Measurements from ENCODE around the gene CDKAL1. TPM values are rescaled to one million over a fixed set of nuclear protein-coding genes. Genes with fewer than 3 reads are reported as not detected.

The CDKAL1 gene
- total and polyA plus RNA-seq, 10 of the 15 experiments (the other 5 are each of a cell fraction or from before 2014, with no cell fraction given): 10.7 to 26.9 (median 17.3) TPM

DNA sequence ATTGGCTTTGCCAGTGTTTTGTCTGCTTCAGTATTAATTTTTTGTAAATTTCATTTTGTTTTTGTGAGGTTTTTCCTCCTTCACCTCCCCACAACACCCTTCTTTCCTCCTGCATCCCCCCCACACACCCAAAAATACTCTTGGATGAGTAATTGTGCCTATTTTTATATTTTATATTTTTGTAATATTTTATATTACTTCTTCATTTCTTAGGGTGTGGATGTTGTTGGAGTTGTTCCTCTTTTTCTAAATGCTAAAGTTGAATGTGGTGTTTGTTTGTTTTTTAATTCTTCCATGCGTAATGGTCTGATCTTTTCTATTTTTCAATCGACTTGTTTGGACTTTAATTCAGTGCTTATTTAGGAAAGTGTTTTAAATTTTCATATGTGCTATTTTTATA lies 638.8 kb downstream of the CDKAL1 start:
- RAD21 ChIA-PET (ENCODE audit: unreplicated experiment): no interaction called here
- Histone ChIP-seq H3K36me3 (ENCODE audit: control insufficient read depth in 2 of 2, insufficient read depth in 2 of 2, low read length in 1 of 2) (no peaks in the 10 kb centered on the region), H3K27me3 (replicated peaks in 1 of 2; ENCODE audit: control insufficient read depth in 2 of 2, insufficient read depth in 2 of 2, low read length in 1 of 2) (no peaks in the 10 kb centered on the region), H3K4me3 (no peak overlapping the region), H3K4me2 (ENCODE audit: control insufficient read depth, insufficient read depth) (no peak overlapping the region), H4K20me1 (ENCODE audit: control insufficient read depth, insufficient read depth) (no peaks in the 10 kb centered on the region), H3K4me1 (ENCODE audit: control insufficient read depth, insufficient read depth, low read length) (no peaks in the 10 kb centered on the region), H3K9me3 (replicated peaks; ENCODE audit: control insufficient read depth, insufficient read depth, low read length) (no peaks in the 10 kb centered on the region), H3K9ac (ENCODE audit: control insufficient read depth, insufficient read depth, low read length) (no peak overlapping the region), H3K79me2 (ENCODE audit: control insufficient read depth, insufficient read depth, low read length) (no peaks in the 10 kb centered on the region), H2AFZ (ENCODE audit: control insufficient read depth, low read depth, low read length) (no peak overlapping the region), H3K27ac (ENCODE audit: control insufficient read depth, insufficient read depth) (no peak overlapping the region)
- SMC1A ChIA-PET (ENCODE audit: uncharacterized antibody, unreplicated experiment): interaction anchor here (0.6 kb wide), 1 partner anchor 88 kb away, joined by 3 read pairs; no protein-coding TSS in a partner anchor
- CTCF ChIA-PET: no interaction called here
- DNase-seq (ENCODE audit: low read depth, low spot score): no peak
- 83% methylated on average over 2 of the region's 2 CpGs for whole genome bisulfite sequencing (ENCODE audit: insufficient coverage, insufficient replicate concordance, low lambda C conversion rate, missing lambda C conversion rate)
- intact Hi-C loops (cut with micrococcal nuclease; ENCODE audit: unreplicated experiment) (no loop called here), in situ Hi-C loops (cut with MboI) (no loop called here)
- TF ChIP-seq SREBF2 (IDR thresholded peaks at IDR 0.05; ENCODE audit: low read length): no peak
- BruUV-seq (replicated peaks): no TSS peak
- POLR2A ChIA-PET: interaction anchor here (0.6 kb wide), 1 partner anchor 20 kb away, joined by 8 read pairs; no protein-coding TSS in a partner anchor
- no peak for FAIRE-seq
- ATAC-seq: no peak

DNA sequence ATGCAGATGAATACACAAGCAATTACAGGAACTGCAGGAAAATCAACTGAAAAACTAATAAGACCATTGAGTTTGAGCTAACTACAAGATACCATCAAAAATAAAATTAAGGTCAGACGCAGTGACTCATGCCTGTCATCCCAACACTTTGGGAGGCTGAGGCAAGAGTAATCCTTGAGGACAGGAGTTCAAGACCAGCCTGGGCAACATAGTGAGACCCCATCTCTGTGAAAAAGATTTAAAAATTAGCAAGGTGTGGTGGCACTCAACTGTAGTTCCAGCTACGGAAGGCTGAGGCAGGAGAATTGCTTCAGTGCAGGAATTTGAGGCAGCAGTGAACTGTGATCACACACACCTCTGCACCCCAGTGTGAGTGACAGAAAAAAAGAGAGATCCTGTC lies 639.4 kb downstream of the CDKAL1 start:
- intact Hi-C loops (cut with micrococcal nuclease; ENCODE audit: unreplicated experiment) (no loop called here), in situ Hi-C loops (cut with MboI) (no loop called here)
- Histone ChIP-seq H3K27me3 (replicated peaks in 1 of 2; ENCODE audit: control insufficient read depth in 2 of 2, insufficient read depth in 2 of 2, low read length in 1 of 2) (no peaks in the 10 kb centered on the region), H3K4me2 (ENCODE audit: control insufficient read depth, insufficient read depth) (no peak overlapping the region), H3K9me3 (replicated peaks; ENCODE audit: control insufficient read depth, insufficient read depth, low read length) (no peaks in the 10 kb centered on the region), H3K4me1 (ENCODE audit: control insufficient read depth, insufficient read depth, low read length) (no peaks in the 10 kb centered on the region), H3K27ac (ENCODE audit: control insufficient read depth, insufficient read depth) (no peak overlapping the region), H2AFZ (ENCODE audit: control insufficient read depth, low read depth, low read length) (no peak overlapping the region), H3K36me3 (ENCODE audit: control insufficient read depth in 2 of 2, insufficient read depth in 2 of 2, low read length in 1 of 2) (no peaks in the 10 kb centered on the region), H3K9ac (ENCODE audit: control insufficient read depth, insufficient read depth, low read length) (no peak overlapping the region), H3K79me2 (ENCODE audit: control insufficient read depth, insufficient read depth, low read length) (no peaks in the 10 kb centered on the region), H4K20me1 (ENCODE audit: control insufficient read depth, insufficient read depth) (no peaks in the 10 kb centered on the region), H3K4me3 (no peak overlapping the region)
- FAIRE-seq (no peak), ATAC-seq (no peak), DNase-seq (ENCODE audit: low read depth, low spot score) (no peak)
- TF ChIP-seq, protein P1, sequence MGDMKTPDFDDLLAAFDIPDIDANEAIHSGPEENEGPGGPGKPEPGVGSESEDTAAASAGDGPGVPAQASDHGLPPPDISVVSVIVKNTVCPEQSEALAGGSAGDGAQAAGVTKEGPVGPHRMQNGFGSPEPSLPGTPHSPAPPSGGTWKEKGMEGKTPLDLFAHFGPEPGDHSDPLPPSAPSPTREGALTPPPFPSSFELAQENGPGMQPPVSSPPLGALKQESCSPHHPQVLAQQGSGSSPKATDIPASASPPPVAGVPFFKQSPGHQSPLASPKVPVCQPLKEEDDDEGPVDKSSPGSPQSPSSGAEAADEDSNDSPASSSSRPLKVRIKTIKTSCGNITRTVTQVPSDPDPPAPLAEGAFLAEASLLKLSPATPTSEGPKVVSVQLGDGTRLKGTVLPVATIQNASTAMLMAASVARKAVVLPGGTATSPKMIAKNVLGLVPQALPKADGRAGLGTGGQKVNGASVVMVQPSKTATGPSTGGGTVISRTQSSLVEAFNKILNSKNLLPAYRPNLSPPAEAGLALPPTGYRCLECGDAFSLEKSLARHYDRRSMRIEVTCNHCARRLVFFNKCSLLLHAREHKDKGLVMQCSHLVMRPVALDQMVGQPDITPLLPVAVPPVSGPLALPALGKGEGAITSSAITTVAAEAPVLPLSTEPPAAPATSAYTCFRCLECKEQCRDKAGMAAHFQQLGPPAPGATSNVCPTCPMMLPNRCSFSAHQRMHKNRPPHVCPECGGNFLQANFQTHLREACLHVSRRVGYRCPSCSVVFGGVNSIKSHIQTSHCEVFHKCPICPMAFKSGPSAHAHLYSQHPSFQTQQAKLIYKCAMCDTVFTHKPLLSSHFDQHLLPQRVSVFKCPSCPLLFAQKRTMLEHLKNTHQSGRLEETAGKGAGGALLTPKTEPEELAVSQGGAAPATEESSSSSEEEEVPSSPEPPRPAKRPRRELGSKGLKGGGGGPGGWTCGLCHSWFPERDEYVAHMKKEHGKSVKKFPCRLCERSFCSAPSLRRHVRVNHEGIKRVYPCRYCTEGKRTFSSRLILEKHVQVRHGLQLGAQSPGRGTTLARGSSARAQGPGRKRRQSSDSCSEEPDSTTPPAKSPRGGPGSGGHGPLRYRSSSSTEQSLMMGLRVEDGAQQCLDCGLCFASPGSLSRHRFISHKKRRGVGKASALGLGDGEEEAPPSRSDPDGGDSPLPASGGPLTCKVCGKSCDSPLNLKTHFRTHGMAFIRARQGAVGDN (IDR thresholded peaks at IDR 0.05): no peak
- TF ChIP-seq EED (IDR thresholded peaks at IDR 0.05; ENCODE audit: low read depth) (no peak), ZNF384 (IDR thresholded peaks at IDR 0.05; ENCODE audit: borderline replicate concordance, low read depth, low read length) (no peak)
- BruUV-seq (replicated peaks): no TSS peak
- RAD21 ChIA-PET (ENCODE audit: unreplicated experiment): no interaction called here
- WGBS (ENCODE audit: insufficient coverage, insufficient replicate concordance, low lambda C conversion rate, missing lambda C conversion rate): 74% methylated on average over 2 of the region's 2 CpGs
- POLR2A ChIA-PET: interaction anchor here (0.6 kb wide), 1 partner anchor 19 kb away, joined by 8 read pairs; no protein-coding TSS in a partner anchor
- SMC1A ChIA-PET (ENCODE audit: uncharacterized antibody, unreplicated experiment): no interaction called here
- CTCF ChIA-PET: no interaction called here
